Left renal pelvis (tissue), 4 donors: ENCODE measurements around the gene DOCK1. TPM values are rescaled to one million over a fixed set of nuclear protein-coding genes. Genes with fewer than 3 reads are reported as not detected.

Experiments used
- DNase-seq, 4 donors: peaks; one replicate each; pipeline ENCODE4 v3.0.0-alpha.2; 2013; ENCODE audit warnings: low read depth in 4 of 4, low spot score in 3 of 4
- polyA plus RNA-seq, 4 donors: library from polyadenylated mRNA; unstranded; fragments of 120-200 nt; gene quantifications; one replicate each; pipeline ENCODE4 v1.2.1, GENCODE V29; 2013; ENCODE audit not compliant: insufficient read length in 4 of 4

Gene DOCK1
- polyA plus RNA-seq, 4 donors, result 62.7 to 68.3 (median 66.4) TPM

- no peak for DNase-seq
These were observed 344.8 kb downstream of the DOCK1 start for GRCh38 chr10:127250031-127250430.

GRCh38 chr10:127252818-127253217 is 347.6 kb downstream of the DOCK1 start:
- DNase-seq, result no peak

GRCh38 chr10:127254276-127254675 is 349.0 kb downstream of the DOCK1 start:
- no peak for DNase-seq

- DNase-seq, result no peak
These were observed 352.2 kb downstream of the DOCK1 start for GRCh38 chr10:127257395-127257794.

GRCh38 chr10:127259347-127259746 is 354.1 kb downstream of the DOCK1 start:
- no peak for DNase-seq

- no peak for DNase-seq
These were observed 357.4 kb downstream of the DOCK1 start for GRCh38 chr10:127262606-127263005.

GRCh38 chr10:127265288-127265687 is 360.1 kb downstream of the DOCK1 start:
- DNase-seq, result no peak

- no peak for DNase-seq
These were observed 361.2 kb downstream of the DOCK1 start for GRCh38 chr10:127266431-127266830.

GRCh38 chr10:127267442-127267841 is 362.2 kb downstream of the DOCK1 start:
- DNase-seq, result no peak

GRCh38 chr10:127272076-127272475 is 366.8 kb downstream of the DOCK1 start:
- DNase-seq, result no peak

GRCh38 chr10:127275272-127275671 is 370.0 kb downstream of the DOCK1 start:
- DNase-seq, result no peak

GRCh38 chr10:127275793-127276450 is 370.7 kb downstream of the DOCK1 start:
- DNase-seq, result no peak

- DNase-seq, result no peak
These were observed 371.7 kb downstream of the DOCK1 start for GRCh38 chr10:127276794-127277462.

- DNase-seq, result no peak
These were observed 372.8 kb downstream of the DOCK1 start for GRCh38 chr10:127278001-127278400.

- DNase-seq, result no peak
These were observed 374.1 kb downstream of the DOCK1 start for GRCh38 chr10:127279334-127279774.

GRCh38 chr10:127280446-127280845 is 375.2 kb downstream of the DOCK1 start:
- no peak for DNase-seq

- no peak for DNase-seq
These were observed 377.8 kb downstream of the DOCK1 start for GRCh38 chr10:127283017-127283416.

- DNase-seq, result no peak
These were observed 378.3 kb downstream of the DOCK1 start for GRCh38 chr10:127283576-127283975.

- DNase-seq, result no peak
These were observed 385.6 kb downstream of the DOCK1 start for GRCh38 chr10:127290850-127291249.

- DNase-seq, result no peak
These were observed 386.1 kb downstream of the DOCK1 start for GRCh38 chr10:127291329-127291728.

GRCh38 chr10:127292888-127293287 is 387.7 kb downstream of the DOCK1 start:
- DNase-seq, result no peak

- DNase-seq, result no peak
These were observed 388.4 kb downstream of the DOCK1 start for GRCh38 chr10:127293640-127294039.
